NCI-H82 (cell line): ENCODE measurements around the gene MEGF8.

Experiments used
- DNase-seq: peaks from one replicate; lab custom pipeline; 2025; lab: John Stamatoyannopoulos, UW

The MEGF8 gene

GRCh38 chr19:42388851-42389489 is 63.5 kb downstream of the MEGF8 start:
- DNase-seq, result no peak

GRCh38 chr19:42389899-42390298 is 64.5 kb downstream of the MEGF8 start, which contains the start of gene CNFN:
Gene CNFN (minus strand): TSS chr19:42390297. CDS start chr19:42389037, 1,260 bp downstream.
- no peak for DNase-seq

GRCh38 chr19:42392165-42392564 is 66.7 kb downstream of the MEGF8 start:
- no peak for DNase-seq

GRCh38 chr19:42394751-42395150 is 69.3 kb downstream of the MEGF8 start:
- no peak for DNase-seq

- peak; percentile 100 for DNase-seq
These were observed 71.2 kb downstream of the MEGF8 start for GRCh38 chr19:42396381-42397262.

- DNase-seq, result no peak
These were observed 72.1 kb downstream of the MEGF8 start for GRCh38 chr19:42397263-42398166.

- no peak for DNase-seq
These were observed 75.0 kb downstream of the MEGF8 start for GRCh38 chr19:42400404-42400803.

- peak; percentile 90 for DNase-seq
These were observed 76.2 kb downstream of the MEGF8 start for GRCh38 chr19:42401365-42402303.

- DNase-seq, result no peak
These were observed 77.1 kb downstream of the MEGF8 start for GRCh38 chr19:42402376-42403116.

- DNase-seq, result no peak
These were observed 78.2 kb downstream of the MEGF8 start for GRCh38 chr19:42403586-42403985.

GRCh38 chr19:42406111-42406510 is 80.7 kb downstream of the MEGF8 start:
- DNase-seq, result no peak

- no peak for DNase-seq
These were observed 81.8 kb downstream of the MEGF8 start for GRCh38 chr19:42407085-42407815.

- no peak for DNase-seq
These were observed 82.4 kb downstream of the MEGF8 start for GRCh38 chr19:42407816-42408175.

GRCh38 chr19:42409477-42409876 is 84.0 kb downstream of the MEGF8 start:
- DNase-seq, result no peak

- no peak for DNase-seq
These were observed 84.9 kb downstream of the MEGF8 start for GRCh38 chr19:42410371-42410770.

- no peak for DNase-seq
These were observed 86.2 kb downstream of the MEGF8 start for GRCh38 chr19:42411581-42412178.

GRCh38 chr19:42412227-42412626 is 86.8 kb downstream of the MEGF8 start:
- DNase-seq, result peak; percentile 83

GRCh38 chr19:42412661-42413076 is 87.2 kb downstream of the MEGF8 start:
- no peak for DNase-seq

- DNase-seq, result no peak
These were observed 93.9 kb downstream of the MEGF8 start for GRCh38 chr19:42419309-42419708.
